Measurements from ENCODE around the gene SLC16A7.

Gene SLC16A7

DNA sequence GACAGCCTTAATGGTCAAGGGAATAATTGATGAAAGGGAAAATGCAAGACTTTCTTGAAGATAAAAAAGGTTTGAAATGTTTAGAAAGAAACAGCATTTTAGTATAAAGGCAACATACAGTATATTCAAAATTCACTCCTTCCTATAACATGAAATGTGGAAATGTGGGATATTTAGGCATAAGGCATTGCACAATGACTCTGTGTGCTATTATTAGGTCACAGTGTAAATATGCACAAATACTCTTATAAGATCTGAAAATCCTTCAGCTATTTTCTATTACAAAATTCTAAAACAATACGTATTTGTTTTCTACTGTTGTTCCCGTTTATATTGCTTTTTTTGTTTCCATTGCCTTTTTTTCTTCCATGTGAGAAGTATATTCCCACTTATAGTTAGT lies 127.7 kb downstream of the SLC16A7 start:
- Histone ChIP-seq H2BK120ac (ENCODE audit: insufficient read depth, low read length, poor library complexity) (no peak overlapping the region), H2BK12ac (ENCODE audit: low read length) (no peak overlapping the region), H3K9ac (ENCODE audit: low read length) (no peak overlapping the region), H2AK5ac (ENCODE audit: low read length) (no peak overlapping the region), H3K4ac (ENCODE audit: low read depth, low read length) (no peak overlapping the region), H2BK5ac (ENCODE audit: low read depth, low read length, poor library complexity) (no peak overlapping the region), H4K91ac (ENCODE audit: low read depth, low read length) (no peak overlapping the region), H3K36me3 (ENCODE audit: control insufficient read depth in 1 of 2, insufficient read depth in 2 of 2, low read length in 2 of 2) (no peaks in the 10 kb centered on the region), H4K12ac (ENCODE audit: low read depth, low read length) (no peak overlapping the region), H3K4me2 (ENCODE audit: low read length) (no peak overlapping the region), H3K79me1 (ENCODE audit: low read length) (no peaks in the 10 kb centered on the region), H3K23ac (ENCODE audit: low read length) (no peak overlapping the region), H2AFZ (ENCODE audit: insufficient read depth, low read length, poor library complexity) (no peak overlapping the region), H3K4me3 (ENCODE audit: low read depth, low read length) (no peak overlapping the region), H3K27ac (ENCODE audit: low read depth, low read length) (no peak overlapping the region), H3K4me1 (ENCODE audit: control insufficient read depth in 1 of 2, insufficient read depth in 2 of 2, low read length in 2 of 2) (no peaks in the 10 kb centered on the region), H3K27me3 (ENCODE audit: insufficient read depth, low read length) (no peaks in the 10 kb centered on the region), H3K18ac (ENCODE audit: low read length) (no peak overlapping the region), H3K14ac (ENCODE audit: low read length) (no peak overlapping the region), H3K79me2 (ENCODE audit: control insufficient read depth, insufficient read depth, low read length, poor library complexity) (no peaks in the 10 kb centered on the region), H4K8ac (ENCODE audit: low read depth, low read length) (no peak overlapping the region), H3K9me3 (ENCODE audit: insufficient read depth, low read depth, low read length) (no peaks in the 10 kb centered on the region)
- no peak for DNase-seq
- WGBS (ENCODE audit: extremely low coverage, insufficient coverage, insufficient read length): no CpG with 5 or more reads among the region's 2 CpGs

DNA sequence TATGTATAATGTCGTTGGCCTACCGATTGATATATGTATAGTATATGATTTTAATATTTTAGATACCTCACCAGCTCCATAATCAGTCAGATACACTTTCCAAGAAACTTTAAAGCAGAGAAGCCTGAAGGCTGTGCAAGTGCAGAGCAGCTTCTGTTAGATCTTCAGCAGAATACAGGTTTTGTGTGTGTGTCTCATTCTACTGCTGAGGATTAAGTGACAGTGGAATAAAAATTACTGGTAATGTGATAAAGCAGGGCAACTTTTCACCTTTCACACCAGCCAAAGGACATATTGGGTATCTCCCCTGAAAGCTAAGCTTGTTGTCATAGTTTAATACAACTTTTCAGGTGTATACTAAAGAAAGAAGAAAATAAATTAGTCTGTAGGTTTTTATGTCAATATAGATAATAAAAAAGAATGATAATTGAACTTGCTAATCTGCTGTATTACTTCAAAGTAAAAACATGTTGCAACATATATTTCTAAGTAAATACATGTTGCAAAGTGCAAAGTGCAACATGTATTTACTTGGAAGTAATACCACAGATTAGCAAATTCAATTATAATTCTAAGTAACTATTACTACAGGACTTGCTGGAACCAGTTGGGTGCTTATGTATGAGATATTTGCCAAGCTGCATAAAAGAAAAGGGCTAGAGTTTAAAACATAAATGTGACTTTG lies 128.3 kb downstream of the SLC16A7 start:
- H2AK5ac ChIP-seq (ENCODE audit: low read length): no peak overlapping the region
- no peak overlapping the region for H4K8ac ChIP-seq (ENCODE audit: low read depth, low read length)
- H3K9me3 ChIP-seq (ENCODE audit: insufficient read depth, low read depth, low read length): no peaks in the 10 kb centered on the region
- H3K9ac ChIP-seq (ENCODE audit: low read length): no peak overlapping the region
- H3K4ac ChIP-seq (ENCODE audit: low read depth, low read length): no peak overlapping the region
- WGBS (ENCODE audit: extremely low coverage, insufficient coverage, insufficient read length): no CpG with 5 or more reads among the region's 2 CpGs
- no peak overlapping the region for H2BK5ac ChIP-seq (ENCODE audit: low read depth, low read length, poor library complexity)
- H3K36me3 ChIP-seq (ENCODE audit: control insufficient read depth in 1 of 2, insufficient read depth in 2 of 2, low read length in 2 of 2): no peaks in the 10 kb centered on the region
- H3K18ac ChIP-seq (ENCODE audit: low read length): no peak overlapping the region
- no peak overlapping the region for H3K4me2 ChIP-seq (ENCODE audit: low read length)
- H4K91ac ChIP-seq (ENCODE audit: low read depth, low read length): no peak overlapping the region
- H3K27me3 ChIP-seq (ENCODE audit: insufficient read depth, low read length): no peaks in the 10 kb centered on the region
- H3K27ac ChIP-seq (ENCODE audit: low read depth, low read length): no peak overlapping the region
- no peak overlapping the region for H2BK120ac ChIP-seq (ENCODE audit: insufficient read depth, low read length, poor library complexity)
- no peak overlapping the region for H2AFZ ChIP-seq (ENCODE audit: insufficient read depth, low read length, poor library complexity)
- H3K4me3 ChIP-seq (ENCODE audit: low read depth, low read length): no peak overlapping the region
- no peak overlapping the region for H3K14ac ChIP-seq (ENCODE audit: low read length)
- no peak overlapping the region for H3K23ac ChIP-seq (ENCODE audit: low read length)
- DNase-seq: no peak
- H3K79me1 ChIP-seq (ENCODE audit: low read length): no peaks in the 10 kb centered on the region
- H3K4me1 ChIP-seq (ENCODE audit: control insufficient read depth in 1 of 2, insufficient read depth in 2 of 2, low read length in 2 of 2): no peaks in the 10 kb centered on the region
- H2BK12ac ChIP-seq (ENCODE audit: low read length): no peak overlapping the region
- H4K12ac ChIP-seq (ENCODE audit: low read depth, low read length): no peak overlapping the region
- H3K79me2 ChIP-seq (ENCODE audit: control insufficient read depth, insufficient read depth, low read length, poor library complexity): no peaks in the 10 kb centered on the region

DNA sequence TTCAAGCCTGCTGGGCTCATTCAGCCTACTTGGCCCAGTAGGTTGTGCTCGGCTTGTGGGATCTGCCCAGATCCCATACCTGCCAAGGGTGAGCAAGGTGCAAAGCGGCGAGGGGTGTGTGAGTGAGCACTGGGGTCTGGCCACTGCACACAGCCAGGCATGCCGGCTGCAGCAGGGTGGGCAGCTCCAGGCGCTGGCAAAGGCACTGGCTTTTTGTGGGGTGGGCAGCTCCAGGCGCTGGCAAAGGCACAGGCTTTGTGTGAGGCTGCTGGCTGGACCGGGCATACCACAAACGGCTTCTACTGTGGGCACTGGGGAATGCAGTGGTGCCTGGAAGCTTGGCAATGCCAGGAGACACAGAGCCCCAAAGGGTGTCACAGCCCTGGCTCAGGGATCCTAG lies 137.4 kb downstream of the SLC16A7 start:
- Histone ChIP-seq H3K27ac (ENCODE audit: low read depth, low read length) (no peak overlapping the region), H2BK5ac (ENCODE audit: low read depth, low read length, poor library complexity) (no peak overlapping the region), H3K27me3 (ENCODE audit: insufficient read depth, low read length) (no peaks in the 10 kb centered on the region), H4K91ac (ENCODE audit: low read depth, low read length) (no peak overlapping the region), H3K18ac (ENCODE audit: low read length) (no peak overlapping the region), H3K9ac (ENCODE audit: low read length) (no peak overlapping the region), H3K4me3 (ENCODE audit: low read depth, low read length) (no peak overlapping the region), H3K79me1 (ENCODE audit: low read length) (no peaks in the 10 kb centered on the region), H2BK12ac (ENCODE audit: low read length) (no peak overlapping the region), H3K14ac (ENCODE audit: low read length) (no peak overlapping the region), H3K23ac (ENCODE audit: low read length) (no peak overlapping the region), H3K9me3 (ENCODE audit: insufficient read depth, low read depth, low read length) (no peaks in the 10 kb centered on the region), H4K8ac (ENCODE audit: low read depth, low read length) (no peak overlapping the region), H2AFZ (ENCODE audit: insufficient read depth, low read length, poor library complexity) (no peak overlapping the region), H2AK5ac (ENCODE audit: low read length) (no peak overlapping the region), H2BK120ac (ENCODE audit: insufficient read depth, low read length, poor library complexity) (no peak overlapping the region), H4K12ac (ENCODE audit: low read depth, low read length) (no peak overlapping the region), H3K4me1 (ENCODE audit: control insufficient read depth in 1 of 2, insufficient read depth in 2 of 2, low read length in 2 of 2) (peaks cover 2 to 4% of the 10 kb centered on the region in 2 experiments), H3K4me2 (ENCODE audit: low read length) (no peak overlapping the region), H3K79me2 (ENCODE audit: control insufficient read depth, insufficient read depth, low read length, poor library complexity) (no peaks in the 10 kb centered on the region), H3K4ac (ENCODE audit: low read depth, low read length) (no peak overlapping the region), H3K36me3 (ENCODE audit: control insufficient read depth in 1 of 2, insufficient read depth in 2 of 2, low read length in 2 of 2) (no peaks in the 10 kb centered on the region)
- no peak for DNase-seq
- no CpG with 5 or more reads among the region's 8 CpGs for WGBS (ENCODE audit: extremely low coverage, insufficient coverage, insufficient read length)

DNA sequence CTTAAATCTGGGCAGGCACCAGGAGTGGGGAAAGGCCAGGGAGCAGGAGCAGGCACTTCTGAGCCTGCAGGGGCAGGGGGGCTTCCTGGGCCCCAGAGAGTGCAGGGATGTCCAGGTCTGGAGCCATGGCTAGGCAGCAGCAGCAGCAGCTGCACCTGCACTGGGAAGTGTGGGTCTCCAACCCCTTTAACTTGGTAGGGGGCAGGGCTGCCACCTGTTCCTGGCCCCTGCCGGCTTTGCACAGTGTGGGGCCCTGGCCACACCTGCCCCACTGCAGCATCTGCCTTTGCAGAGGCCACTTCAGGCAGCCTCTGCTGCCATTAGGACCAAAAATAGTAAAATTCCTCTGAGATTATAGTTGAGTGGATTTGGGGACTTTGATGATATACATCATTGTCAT lies 138.5 kb downstream of the SLC16A7 start:
- Histone ChIP-seq H3K36me3 (ENCODE audit: control insufficient read depth in 1 of 2, insufficient read depth in 2 of 2, low read length in 2 of 2) (no peaks in the 10 kb centered on the region), H3K4me1 (ENCODE audit: control insufficient read depth in 1 of 2, insufficient read depth in 2 of 2, low read length in 2 of 2) (peaks cover 2 to 4% of the 10 kb centered on the region in 2 experiments), H3K4me3 (ENCODE audit: low read depth, low read length) (no peak overlapping the region), H4K12ac (ENCODE audit: low read depth, low read length) (no peak overlapping the region), H2BK5ac (ENCODE audit: low read depth, low read length, poor library complexity) (no peak overlapping the region), H2BK120ac (ENCODE audit: insufficient read depth, low read length, poor library complexity) (no peak overlapping the region), H3K4me2 (ENCODE audit: low read length) (no peak overlapping the region), H3K23ac (ENCODE audit: low read length) (no peak overlapping the region), H2AFZ (ENCODE audit: insufficient read depth, low read length, poor library complexity) (no peak overlapping the region), H4K8ac (ENCODE audit: low read depth, low read length) (no peak overlapping the region), H3K79me2 (ENCODE audit: control insufficient read depth, insufficient read depth, low read length, poor library complexity) (no peaks in the 10 kb centered on the region), H3K79me1 (ENCODE audit: low read length) (no peaks in the 10 kb centered on the region), H2BK12ac (ENCODE audit: low read length) (no peak overlapping the region), H3K27me3 (ENCODE audit: insufficient read depth, low read length) (no peaks in the 10 kb centered on the region), H2AK5ac (ENCODE audit: low read length) (no peak overlapping the region), H3K27ac (ENCODE audit: low read depth, low read length) (no peak overlapping the region), H3K9ac (ENCODE audit: low read length) (no peak overlapping the region), H4K91ac (ENCODE audit: low read depth, low read length) (no peak overlapping the region), H3K14ac (ENCODE audit: low read length) (no peak overlapping the region), H3K18ac (ENCODE audit: low read length) (no peak overlapping the region), H3K9me3 (ENCODE audit: insufficient read depth, low read depth, low read length) (no peaks in the 10 kb centered on the region), H3K4ac (ENCODE audit: low read depth, low read length) (no peak overlapping the region)
- DNase-seq: no peak
- WGBS (ENCODE audit: extremely low coverage, insufficient coverage, insufficient read length): no CpG with 5 or more reads among the region's 1 CpG
